DND-41 (cell line): ENCODE results near the gene URB2.

ENCODE experiments used
- ATAC-seq: fragments of 200-7000 bp; cut with Tn5 transposase; 3 replicates; pipeline ENCODE4 v1.9.1; 2021; ENCODE audit warnings: low read depth; ENCODE audit not compliant: insufficient read depth
- DNase-seq: peaks from one replicate; pipeline ENCODE4 v3.0.0-alpha.2; 2020
- H2AFZ ChIP-seq: 2 replicates; pipeline ENCODE4 v1.6.0; 2012; ENCODE audit warnings: low read depth, low read length
- H3K27ac ChIP-seq: 2 replicates; pipeline ENCODE4 v1.5.1; 2012; ENCODE audit warnings: low read length, inconsistent platforms
- H3K27me3 ChIP-seq: fragments of 200-600 bp; sonication (generic); 2 replicates; pipeline ENCODE4 v1.6.0; 2012; ENCODE audit warnings: low read length, mild to moderate bottlenecking, inconsistent platforms; ENCODE audit not compliant: insufficient read depth, poor library complexity
- H3K36me3 ChIP-seq: 2 replicates; pipeline ENCODE4 v1.5.1; 2012; ENCODE audit warnings: low read length, inconsistent platforms; ENCODE audit not compliant: insufficient read depth
- H3K4me1 ChIP-seq: 2 replicates; pipeline ENCODE4 v1.5.1; 2012; ENCODE audit warnings: mild to moderate bottlenecking, low read length; ENCODE audit not compliant: insufficient read depth
- H3K4me2 ChIP-seq: 2 replicates; pipeline ENCODE4 v1.6.0; 2012; ENCODE audit warnings: mild to moderate bottlenecking, moderate library complexity, low read length, inconsistent platforms; ENCODE audit not compliant: insufficient read depth
- H3K4me3 ChIP-seq, 2 experiments: fragments of 200-600 bp in 1 of 2; shearing (Covaris generic) in 1 of 2; 2 replicates each; pipeline ENCODE4 v1.5.1; 2012 to 2016; ENCODE audit warnings: inconsistent platforms in 2 of 2, low read length in 2 of 2, mild to moderate bottlenecking in 2 of 2, low read depth in 1 of 2, moderate library complexity in 1 of 2
- H3K79me2 ChIP-seq: 2 replicates; pipeline ENCODE4 v1.6.0; 2012; ENCODE audit warnings: low read length, inconsistent platforms; ENCODE audit not compliant: insufficient read depth
- H3K9ac ChIP-seq: 2 replicates; pipeline ENCODE4 v1.6.0; 2012; ENCODE audit warnings: low read depth, mild to moderate bottlenecking, inconsistent platforms, low read length, moderate library complexity
- H3K9me3 ChIP-seq: 2 replicates; pipeline ENCODE4 v1.5.1; 2012; ENCODE audit warnings: low read length, moderate library complexity, mild to moderate bottlenecking, inconsistent platforms; ENCODE audit not compliant: insufficient read depth, severe bottlenecking
- H4K20me1 ChIP-seq: 2 replicates; pipeline ENCODE4 v1.6.0; 2012; ENCODE audit warnings: low read length; ENCODE audit not compliant: insufficient read depth
- EZH2 ChIP-seq: IDR thresholded peaks from 3 replicates; pipeline ENCODE4 v1.6.1; 2012; ENCODE audit warnings: borderline replicate concordance, low read depth, mild to moderate bottlenecking, moderate library complexity, low read length, inconsistent platforms; ENCODE audit not compliant: severe bottlenecking
- TF ChIP-seq, protein P1 (sequence below): IDR thresholded peaks from 2 replicates; pipeline ENCODE4 v1.5.1; 2012; ENCODE audit warnings: borderline replicate concordance, low read length, moderate library complexity, mild to moderate bottlenecking; ENCODE audit not compliant: poor library complexity, severe bottlenecking; ENCODE audit errors: extremely low read depth

Gene URB2

DNA sequence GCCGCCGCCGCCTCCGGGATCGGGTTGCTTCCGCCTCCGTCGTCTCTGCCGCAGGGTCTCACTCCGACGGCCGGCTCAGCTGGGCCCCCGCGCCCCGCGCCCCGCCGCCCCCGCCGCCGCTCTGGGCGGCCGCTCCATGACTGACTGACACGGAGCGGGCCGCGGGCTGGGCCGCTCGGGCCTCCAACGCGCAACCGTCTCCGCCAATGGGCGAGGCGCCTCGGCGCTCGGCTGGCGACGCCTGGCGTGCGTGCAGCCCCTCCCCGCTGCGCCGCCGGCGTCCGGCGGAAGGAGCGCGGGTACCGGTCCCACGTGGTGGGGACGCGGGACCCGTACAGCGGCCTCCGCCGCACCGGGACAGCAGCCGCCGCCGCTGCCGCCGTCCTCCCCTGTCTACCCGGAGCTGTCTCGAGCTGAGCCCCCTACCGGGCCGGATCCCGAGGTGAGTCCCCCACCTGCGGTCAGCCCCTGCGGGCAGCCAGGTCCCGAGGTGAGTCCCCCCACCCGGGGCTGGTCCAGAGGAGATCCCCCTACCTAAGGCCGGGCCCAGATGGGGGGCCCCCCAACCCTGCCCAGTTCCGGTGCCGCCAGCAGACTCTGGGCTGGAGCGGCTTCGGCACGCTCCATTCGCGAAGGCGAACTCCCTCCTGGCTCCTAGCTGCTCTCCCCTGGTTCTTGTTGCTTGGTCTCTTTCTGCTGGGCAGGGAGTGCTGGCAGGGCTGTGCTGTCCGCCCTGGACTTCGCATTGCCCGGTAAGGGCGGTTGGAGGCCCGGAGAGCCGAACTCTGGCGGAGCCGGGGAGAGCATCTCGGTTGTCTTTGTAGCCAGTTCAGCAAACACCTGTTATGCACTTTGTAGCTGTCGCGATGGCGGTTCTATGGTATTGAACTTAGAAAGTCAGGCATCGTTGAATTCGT is at the start of gene URB2, which contains the start of gene TAF5L:
Gene URB2, plus strand, starts transcription at position 333 of the 917 bp plus-strand sequence. CDS start 1,387 bp downstream, outside the sequence.
Gene TAF5L, minus strand, starts transcription at position 208 of the 917 bp plus-strand sequence. CDS start 11,640 bp downstream, outside the sequence.
- Histone ChIP-seq H2AFZ (peak within 1 kb of the TSS; percentile 88), H3K4me3 (peak within 1 kb of the TSS; percentile 99 to 100), H4K20me1 (peaks cover 32% of the 10 kb centered on the region; the same call in 1 of the 2 replicates), H3K9me3 (no peaks in the 10 kb centered on the region), H3K27ac (peak within 1 kb of the TSS; percentile 81), H3K79me2 (peaks cover 93% of the 10 kb centered on the region), H3K36me3 (peaks cover 29% of the 10 kb centered on the region), H3K4me2 (peak within 1 kb of the TSS; percentile 94), H3K9ac (peak within 1 kb of the TSS; percentile 87), H3K27me3 (no peaks in the 10 kb centered on the region), H3K4me1 (peaks cover 45% of the 10 kb centered on the region)
- TF ChIP-seq, protein P1, sequence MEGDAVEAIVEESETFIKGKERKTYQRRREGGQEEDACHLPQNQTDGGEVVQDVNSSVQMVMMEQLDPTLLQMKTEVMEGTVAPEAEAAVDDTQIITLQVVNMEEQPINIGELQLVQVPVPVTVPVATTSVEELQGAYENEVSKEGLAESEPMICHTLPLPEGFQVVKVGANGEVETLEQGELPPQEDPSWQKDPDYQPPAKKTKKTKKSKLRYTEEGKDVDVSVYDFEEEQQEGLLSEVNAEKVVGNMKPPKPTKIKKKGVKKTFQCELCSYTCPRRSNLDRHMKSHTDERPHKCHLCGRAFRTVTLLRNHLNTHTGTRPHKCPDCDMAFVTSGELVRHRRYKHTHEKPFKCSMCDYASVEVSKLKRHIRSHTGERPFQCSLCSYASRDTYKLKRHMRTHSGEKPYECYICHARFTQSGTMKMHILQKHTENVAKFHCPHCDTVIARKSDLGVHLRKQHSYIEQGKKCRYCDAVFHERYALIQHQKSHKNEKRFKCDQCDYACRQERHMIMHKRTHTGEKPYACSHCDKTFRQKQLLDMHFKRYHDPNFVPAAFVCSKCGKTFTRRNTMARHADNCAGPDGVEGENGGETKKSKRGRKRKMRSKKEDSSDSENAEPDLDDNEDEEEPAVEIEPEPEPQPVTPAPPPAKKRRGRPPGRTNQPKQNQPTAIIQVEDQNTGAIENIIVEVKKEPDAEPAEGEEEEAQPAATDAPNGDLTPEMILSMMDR = no peak
- no peak for TF ChIP-seq EZH2
- peak; percentile 92 for ATAC-seq
- DNase-seq = peak; percentile 89

DNA sequence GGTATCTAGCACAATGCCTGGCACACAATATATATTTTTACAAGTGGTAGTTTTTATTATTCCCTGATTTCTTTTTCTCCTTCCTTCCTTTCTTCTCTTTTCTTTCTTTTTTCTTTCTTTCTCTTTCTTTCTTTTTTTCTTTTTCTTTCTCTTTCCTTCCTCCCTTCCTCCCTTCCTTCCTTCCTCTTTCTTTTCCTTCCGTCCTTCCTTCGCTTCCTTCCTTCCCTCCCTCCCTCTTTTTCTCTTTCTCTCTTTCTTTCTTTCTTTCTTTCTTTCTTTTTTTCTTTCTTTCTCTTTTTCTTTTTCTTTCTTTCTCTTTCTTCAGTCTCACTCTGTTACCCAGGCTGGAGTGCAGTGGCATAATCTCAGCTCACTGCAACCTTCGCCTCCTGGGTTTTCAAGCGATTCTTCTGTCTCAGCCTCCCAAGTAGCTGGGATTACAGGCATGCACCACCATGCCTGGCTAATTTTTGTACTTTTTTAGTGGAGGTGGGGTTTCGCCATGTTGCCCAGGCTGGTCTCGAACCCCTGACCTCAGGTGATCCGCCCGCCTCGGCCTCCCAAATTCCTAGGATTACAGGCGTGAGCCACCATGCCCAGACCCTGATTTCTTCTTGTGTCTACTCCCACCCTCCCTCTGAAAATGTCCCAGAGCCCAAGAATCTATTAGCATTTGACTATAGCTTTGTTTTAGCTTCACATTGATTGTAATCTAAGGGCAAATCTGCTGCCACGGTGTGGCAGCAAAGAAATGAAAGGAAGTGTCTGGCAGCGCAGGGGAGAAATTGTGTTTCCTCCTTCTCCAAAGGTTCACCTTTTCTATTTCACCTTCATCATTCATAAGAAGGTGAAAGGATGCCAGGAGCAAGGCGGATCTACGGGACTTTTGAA is 47.6 kb upstream of the URB2 start:
- no peak for TF ChIP-seq EZH2
- TF ChIP-seq, protein P1 = no peak
- H3K27me3 ChIP-seq = no peaks in the 10 kb centered on the region
- no peaks in the 10 kb centered on the region for H3K4me1 ChIP-seq
- no peak overlapping the region for H2AFZ ChIP-seq
- DNase-seq = no peak
- H3K9me3 ChIP-seq = no peaks in the 10 kb centered on the region
- no peaks in the 10 kb centered on the region for H3K36me3 ChIP-seq
- no peak overlapping the region for H3K9ac ChIP-seq
- no peaks in the 10 kb centered on the region for H3K79me2 ChIP-seq
- no peaks in the 10 kb centered on the region for H4K20me1 ChIP-seq
- no peak overlapping the region for H3K4me3 ChIP-seq
- no peak for ATAC-seq
- no peak overlapping the region for H3K27ac ChIP-seq
- H3K4me2 ChIP-seq = no peak overlapping the region

DNA sequence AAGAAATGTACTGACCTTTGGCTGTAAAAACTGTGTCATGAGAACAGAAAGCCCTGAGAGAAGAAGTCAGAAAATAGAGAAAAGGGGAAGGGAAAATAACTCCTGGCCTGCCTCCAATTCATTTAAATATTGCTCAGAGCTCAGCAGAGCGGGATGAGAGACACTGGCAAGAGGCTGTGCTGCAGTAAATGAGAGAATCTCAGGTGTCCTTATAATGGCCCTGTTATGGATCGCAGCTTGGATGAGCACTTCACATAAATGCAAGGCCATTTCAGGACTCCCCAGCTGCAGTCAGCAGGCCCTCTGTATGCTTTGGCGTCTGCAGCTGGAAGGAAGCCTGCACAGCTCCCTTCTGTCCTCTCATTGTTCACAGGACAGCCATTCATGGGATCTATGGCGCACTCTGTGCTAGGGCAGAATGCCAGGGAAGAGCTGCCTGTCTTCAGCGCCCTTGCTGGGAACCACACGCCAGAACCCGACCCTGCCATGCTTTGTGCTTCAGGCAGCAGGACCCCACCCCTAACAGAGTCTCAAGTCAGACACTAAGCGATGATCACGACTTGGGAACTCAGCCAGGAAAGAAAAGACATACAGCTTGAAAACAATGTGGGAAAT is 46.9 kb upstream of the URB2 start:
- H3K9me3 ChIP-seq = no peaks in the 10 kb centered on the region
- no peak overlapping the region for H2AFZ ChIP-seq
- ATAC-seq (peak; percentile 7; the same call in 1 of the 3 replicates), DNase-seq (no peak)
- H3K36me3 ChIP-seq = no peaks in the 10 kb centered on the region
- no peaks in the 10 kb centered on the region for H4K20me1 ChIP-seq
- TF ChIP-seq EZH2 = no peak
- TF ChIP-seq, protein P1 = no peak
- H3K4me1 ChIP-seq = no peaks in the 10 kb centered on the region
- no peak overlapping the region for H3K9ac ChIP-seq
- no peak overlapping the region for H3K4me3 ChIP-seq
- no peak overlapping the region for H3K27ac ChIP-seq
- H3K4me2 ChIP-seq = no peak overlapping the region
- H3K79me2 ChIP-seq = no peaks in the 10 kb centered on the region
- H3K27me3 ChIP-seq = no peaks in the 10 kb centered on the region
